ENCODE results near the gene SLC15A5. TPM values are rescaled to one million over a fixed set of nuclear protein-coding genes. Genes with fewer than 3 reads are reported as not detected.

SLC15A5 gene
- total RNA-seq, 4 donors from 2014 or later = not detected

GRCh38 chr12:16323638-16324037 lies 46.2 kb upstream of the SLC15A5 start:
- intact Hi-C loops (cut with DNase I) = no loop called here
- Histone ChIP-seq H3K27me3 (no peaks in the 10 kb centered on the region), H3K27ac (replicated peaks in 1 of 4) (no peak overlapping the region), H3K36me3 (no peaks in the 10 kb centered on the region), H3K4me3 (no peak overlapping the region), H3K4me1 (no peaks in the 10 kb centered on the region), H3K9me3 (peaks cover 0 to 6% (median 2%) of the 10 kb centered on the region in 4 donors)
- WGBS = 71% methylated on average over 2 of the region's 2 CpGs
- no peak for DNase-seq (ENCODE audit: extremely low spot score)
- TF ChIP-seq POLR2A (IDR thresholded peaks at IDR 0.05; ENCODE audit: low read depth) = no peak
- TF ChIP-seq CTCF (IDR thresholded peaks at IDR 0.05) = no peak
- no peak for TF ChIP-seq POLR2AphosphoS5 (IDR thresholded peaks at IDR 0.05)
- TF ChIP-seq EP300 (IDR thresholded peaks at IDR 0.05) = no peak

GRCh38 chr12:16323010-16323409 lies 45.5 kb upstream of the SLC15A5 start:
- Histone ChIP-seq H3K27me3 (no peaks in the 10 kb centered on the region), H3K9me3 (peaks cover 0 to 5% (median 2%) of the 10 kb centered on the region in 4 donors), H3K36me3 (no peaks in the 10 kb centered on the region), H3K4me1 (no peaks in the 10 kb centered on the region), H3K27ac (replicated peaks in 1 of 4) (no peak overlapping the region), H3K4me3 (no peak overlapping the region)
- WGBS = 87% methylated on average over 1 of the region's 1 CpG
- TF ChIP-seq POLR2AphosphoS5 (IDR thresholded peaks at IDR 0.05) (no peak), EP300 (IDR thresholded peaks at IDR 0.05) (no peak), CTCF (IDR thresholded peaks at IDR 0.05) (no peak), POLR2A (IDR thresholded peaks at IDR 0.05; ENCODE audit: low read depth) (no peak)
- intact Hi-C loops (cut with DNase I) = no loop called here
- DNase-seq (ENCODE audit: extremely low spot score) = no peak

GRCh38 chr12:16310934-16311333 lies 33.4 kb upstream of the SLC15A5 start:
- no peaks in the 10 kb centered on the region for H3K27me3 ChIP-seq
- no peak for DNase-seq (ENCODE audit: extremely low spot score)
- TF ChIP-seq EP300 (IDR thresholded peaks at IDR 0.05) (no peak), CTCF (IDR thresholded peaks at IDR 0.05) (no peak), POLR2A (IDR thresholded peaks at IDR 0.05; ENCODE audit: low read depth) (no peak), POLR2AphosphoS5 (IDR thresholded peaks at IDR 0.05) (no peak)
- intact Hi-C loops (cut with DNase I) = no loop called here
- no peak overlapping the region for H3K4me3 ChIP-seq
- WGBS = 68% methylated on average over 1 of the region's 1 CpG
- peaks cover 0 to 12% (median 9%) of the 10 kb centered on the region in 4 donors for H3K9me3 ChIP-seq
- no peaks in the 10 kb centered on the region for H3K4me1 ChIP-seq
- H3K36me3 ChIP-seq = no peaks in the 10 kb centered on the region
- H3K27ac ChIP-seq (replicated peaks in 1 of 4) = no peak overlapping the region

GRCh38 chr12:16307856-16308475 lies 30.5 kb upstream of the SLC15A5 start:
- intact Hi-C loops (cut with DNase I) = no loop called here
- peaks cover 0 to 12% (median 9%) of the 10 kb centered on the region in 4 donors for H3K9me3 ChIP-seq
- no peaks in the 10 kb centered on the region for H3K4me1 ChIP-seq
- TF ChIP-seq POLR2A (IDR thresholded peaks at IDR 0.05; ENCODE audit: low read depth) (no peak), POLR2AphosphoS5 (IDR thresholded peaks at IDR 0.05) (no peak), EP300 (IDR thresholded peaks at IDR 0.05) (no peak), CTCF (IDR thresholded peaks at IDR 0.05) (no peak)
- no peaks in the 10 kb centered on the region for H3K27me3 ChIP-seq
- no peak overlapping the region for H3K4me3 ChIP-seq
- WGBS = 37% methylated on average over 3 of the region's 3 CpGs
- DNase-seq (ENCODE audit: extremely low spot score) = no peak
- H3K27ac ChIP-seq (replicated peaks in 1 of 4) = no peak overlapping the region
- H3K36me3 ChIP-seq = no peaks in the 10 kb centered on the region

GRCh38 chr12:16303939-16304338 lies 26.5 kb upstream of the SLC15A5 start:
- WGBS = 39% methylated on average over 2 of the region's 2 CpGs
- DNase-seq (ENCODE audit: extremely low spot score) = no peak

More at GRCh38 chr12:16303939-16304338, 26.5 kb upstream of the SLC15A5 start:
- no peak overlapping the region for H3K4me3 ChIP-seq
- no peaks in the 10 kb centered on the region for H3K27me3 ChIP-seq
- H3K36me3 ChIP-seq = no peaks in the 10 kb centered on the region
- no peaks in the 10 kb centered on the region for H3K4me1 ChIP-seq
- no peak overlapping the region for H3K27ac ChIP-seq (replicated peaks in 1 of 4)
- H3K9me3 ChIP-seq = peaks cover 0 to 2% (median 0%) of the 10 kb centered on the region in 4 donors
- intact Hi-C loops (cut with DNase I) = no loop called here
- TF ChIP-seq EP300 (IDR thresholded peaks at IDR 0.05) = no peak
- no peak for TF ChIP-seq POLR2AphosphoS5 (IDR thresholded peaks at IDR 0.05)
- no peak for TF ChIP-seq POLR2A (IDR thresholded peaks at IDR 0.05; ENCODE audit: low read depth)
- no peak for TF ChIP-seq CTCF (IDR thresholded peaks at IDR 0.05)
